HepG2 (cell line): ENCODE data around the gene ABCA13. TPM values are rescaled to one million over a fixed set of nuclear protein-coding genes. Genes with fewer than 3 reads are reported as not detected.

Experiments used
- ATAC-seq: fragments of 200-7000 bp; cut with Tn5 transposase; 3 replicates; pipeline ENCODE4 v1.9.1; 2020; ENCODE audit warnings: mild to moderate bottlenecking, moderate library complexity
- BruUV-seq: library from RNA; stranded (reverse); fragments of 400-500 nt; replicated peaks from 2 replicates; lab custom pipeline; 2021; lab: Mats Ljungman, UMichigan
- CTCF ChIA-PET: fragments of 300-600 bp; formaldehyde crosslinking; extraction: SDS; loops from one replicate; lab custom pipeline; 2021; ENCODE audit warnings: low total read pairs, inconsistent platforms, low intra/inter-chr PET ratio; lab: Yijun Ruan, JAX
- POLR2A ChIA-PET: fragments of 350-600 bp; sonication (Branson Sonifier 250); formaldehyde crosslinking; loops from one replicate; lab custom pipeline; 2020; ENCODE audit warnings: antibody characterized with exemption, inconsistent platforms; lab: Yijun Ruan, JAX
- DNase-seq: peaks from one replicate; pipeline ENCODE4 v3.0.0-alpha.2; 2015; ENCODE audit warnings: low spot score
- FAIRE-seq: peaks from 3 replicates; lab custom pipeline; 2011; peaks lifted over from hg19 to GRCh38; lab: Jason Lieb, UNC
- H2AFZ ChIP-seq: one replicate; pipeline ENCODE4 v1.6.1; 2011; ENCODE audit warnings: low read length, inconsistent platforms
- H3K27ac ChIP-seq: fragments of 300-600 bp; 3 replicates; pipeline ENCODE4 v1.8.0; 2011; ENCODE audit warnings: mixed run types, mild to moderate bottlenecking, mixed read lengths, low read length, inconsistent platforms; ENCODE audit not compliant: insufficient read depth; ENCODE audit errors: extremely low read length
- H3K27me3 ChIP-seq, 2 experiments: fragments of 200-600 bp in 1 of 2; 2 replicates in 1 of 2; 3 replicates in 1 of 2; pipeline versions ENCODE4 v1.6.0 to v1.8.0; 2011; ENCODE audit warnings: low read length in 2 of 2, mild to moderate bottlenecking in 2 of 2, moderate library complexity in 2 of 2, inconsistent platforms in 1 of 2; ENCODE audit not compliant: insufficient read depth in 2 of 2, control insufficient read depth in 1 of 2
- H3K36me3 ChIP-seq, 2 experiments: fragments of 200-600 bp in 1 of 2; replicated peaks in 1 of 2; 2 replicates in 1 of 2; 3 replicates in 1 of 2; pipeline versions ENCODE4 v1.5.1 to v1.8.0; 2011; ENCODE audit warnings: low read length in 2 of 2, inconsistent platforms in 1 of 2; ENCODE audit not compliant: insufficient read depth in 2 of 2, control insufficient read depth in 1 of 2
- H3K4me1 ChIP-seq: 2 replicates; pipeline ENCODE4 v1.5.1; 2012; ENCODE audit warnings: low read length, inconsistent platforms; ENCODE audit not compliant: insufficient read depth
- H3K4me2 ChIP-seq: 2 replicates; pipeline ENCODE4 v1.6.0; 2011; ENCODE audit warnings: low read depth, low read length, inconsistent platforms
- H3K4me3 ChIP-seq, 3 experiments: fragments of 200-600 bp in 1 of 3; sonication (generic), shearing (Covaris generic) in 1 of 3; replicated peaks in 1 of 3; 2 replicates each; pipeline ENCODE4 v1.5.1; 2011 to 2016; ENCODE audit warnings: low read length in 3 of 3, inconsistent platforms in 2 of 3, low read depth in 2 of 3, mild to moderate bottlenecking in 2 of 3, control low read depth in 1 of 3, mixed read lengths in 1 of 3; ENCODE audit not compliant: insufficient read depth in 1 of 3
- H3K79me2 ChIP-seq: one replicate; pipeline ENCODE4 v1.6.1; 2011; ENCODE audit warnings: low read length, inconsistent platforms; ENCODE audit not compliant: insufficient read depth
- H3K9ac ChIP-seq: 2 replicates; pipeline ENCODE4 v1.6.0; 2011; ENCODE audit warnings: mild to moderate bottlenecking, low read depth, low read length, inconsistent platforms; ENCODE audit not compliant: insufficient read depth
- H3K9me3 ChIP-seq: 2 replicates; pipeline ENCODE4 v1.5.1; 2012; ENCODE audit warnings: mild to moderate bottlenecking, low read length
- H4K20me1 ChIP-seq: 2 replicates; pipeline ENCODE4 v1.6.0; 2011; ENCODE audit warnings: inconsistent platforms, mild to moderate bottlenecking, low read length, moderate library complexity; ENCODE audit not compliant: insufficient read depth
- CHCHD3 ChIP-seq: sonication (generic); formaldehyde crosslinking; IDR thresholded peaks from 2 replicates; pipeline ENCODE4 v1.8.0; 2022; ENCODE audit warnings: mild to moderate bottlenecking, missing genetic modification reagents, moderate library complexity
- CHD4 ChIP-seq: fragments of 200-600 bp; sonication (generic); IDR thresholded peaks from 2 replicates; pipeline ENCODE4 v1.7.0; 2017; ENCODE audit warnings: mild to moderate bottlenecking, low read length, borderline replicate concordance
- CREB3 ChIP-seq: sonication (generic); formaldehyde crosslinking; IDR thresholded peaks from 2 replicates; pipeline ENCODE4 v1.5.0; 2020; ENCODE audit warnings: missing genetic modification reagents
- FOSL2 ChIP-seq: sonication (generic); formaldehyde crosslinking; IDR thresholded peaks from 2 replicates; pipeline ENCODE4 v1.4.0; 2020; ENCODE audit warnings: missing genetic modification reagents
- MED8 ChIP-seq: sonication (generic); formaldehyde crosslinking; IDR thresholded peaks from 2 replicates; pipeline ENCODE4 v1.8.1; 2023; ENCODE audit warnings: mild to moderate bottlenecking, missing genetic modification reagents; ENCODE audit not compliant: insufficient replicate concordance
- NCOA5 ChIP-seq: sonication (generic); formaldehyde crosslinking; IDR thresholded peaks from 2 replicates; pipeline ENCODE4 v1.4.0; 2020; ENCODE audit warnings: missing genetic modification reagents
- SMC3 ChIP-seq: IDR thresholded peaks from 2 replicates; pipeline ENCODE4 v1.6.1; 2011; ENCODE audit warnings: low read length, improper control_type of control experiment
- TEF ChIP-seq: sonication (generic); formaldehyde crosslinking; IDR thresholded peaks from 2 replicates; pipeline ENCODE4 v1.5.0; 2020; ENCODE audit warnings: missing genetic modification reagents
- USF2 ChIP-seq, 2 experiments: sonication (generic) in 1 of 2; formaldehyde crosslinking in 1 of 2; IDR thresholded peaks; 2 replicates each; pipeline versions ENCODE4 v1.5.1 to v1.6.1; 2011 to 2020; ENCODE audit warnings: borderline replicate concordance in 1 of 2, low read depth in 1 of 2, low read length in 1 of 2, mild to moderate bottlenecking in 1 of 2, missing genetic modification reagents in 1 of 2, moderate library complexity in 1 of 2
- ZBTB40 ChIP-seq, 2 experiments: fragments of 450-650 bp in 1 of 2; sonication (generic) in 1 of 2; formaldehyde crosslinking in 1 of 2; IDR thresholded peaks; 2 replicates each; pipeline versions ENCODE4 v1.6.1 to v1.8.0; 2016 to 2022; ENCODE audit warnings: antibody characterized with exemption in 1 of 2, mild to moderate bottlenecking in 1 of 2, missing genetic modification reagents in 1 of 2
- ZNF101 ChIP-seq: sonication (generic); formaldehyde crosslinking; IDR thresholded peaks from 2 replicates; pipeline ENCODE4 v1.4.0; 2020; ENCODE audit warnings: mild to moderate bottlenecking, low read depth, missing genetic modification reagents, borderline replicate concordance
- WGBS: methylation state at CpG from one replicate; pipeline ENCODE4 v1.1.6; 2017; ENCODE audit warnings: low lambda C conversion rate; 5-methylcytosine and 5-hydroxymethylcytosine counted together
- in situ Hi-C: cut with HindIII; loops from 2 replicates; pipeline ENCODE4 v1.10.0; 2017; ENCODE audit warnings: low pct_unique_long_range_greater_than_20kb; ENCODE audit not compliant: extremely low pct_ligation_motif_present
- intact Hi-C: fragments of 100-400 bp; cut with micrococcal nuclease; formaldehyde crosslinking; loops from one replicate; pipeline ENCODE4 v1.10.0; 2022; ENCODE audit not compliant: unreplicated experiment
- polyA plus RNA-seq, 8 experiments: library from polyadenylated mRNA; depleted of rRNA in 3 of 8; stranded (reverse) in 7 of 8; unstranded in 1 of 8; fragments of >200 nt; fragmentation: Illumina TruSeq in 4 of 8; extraction: Trizol in 4 of 8; gene quantifications; 2 replicates each; pipeline versions ENCODE4 v1.2.1 to v1.2.3, GENCODE V29; 2011 to 2016; ENCODE audit warnings: low read depth in 4 of 8, missing spikeins in 1 of 8, mixed read lengths in 1 of 8; ENCODE audit not compliant: insufficient read depth in 1 of 8
- total RNA-seq, 5 experiments: library from RNA; depleted of rRNA; stranded (reverse); fragments of >200 nt; fragmentation: Illumina TruSeq; extraction: Trizol; gene quantifications; 2 replicates each; pipeline ENCODE4 v1.2.3, GENCODE V29; 2016; ENCODE audit warnings: low read depth in 1 of 5

The ABCA13 gene
- total and polyA plus RNA-seq, 2 of the 13 experiments (the other 11 are each of a cell fraction or from before 2014, with no cell fraction given): 0.03 TPM; not detected in 1

GRCh38 chr7:48617993-48618392, 446.7 kb downstream of the ABCA13 start:
- 45% methylated on average over 3 of the region's 3 CpGs for WGBS
- intact Hi-C loops (no loop called here), in situ Hi-C loops (no loop called here)
- H3K4me2 ChIP-seq: no peak overlapping the region
- no peaks in the 10 kb centered on the region for H3K4me1 ChIP-seq
- no peaks in the 10 kb centered on the region for H3K27me3 ChIP-seq
- no peak for FAIRE-seq
- BruUV-seq: no TSS peak
- no peak for DNase-seq
- ChIA-PET POLR2A (no interaction called here), CTCF (no interaction called here)
- no peaks in the 10 kb centered on the region for H3K9me3 ChIP-seq
- no peak overlapping the region for H2AFZ ChIP-seq
- no peak overlapping the region for H3K27ac ChIP-seq
- H3K9ac ChIP-seq: no peak overlapping the region
- ATAC-seq: no peak; the same call in 2 of the 3 replicates
- no peaks in the 10 kb centered on the region for H3K79me2 ChIP-seq
- H3K36me3 ChIP-seq: no peaks in the 10 kb centered on the region
- H4K20me1 ChIP-seq: no peaks in the 10 kb centered on the region
- H3K4me3 ChIP-seq: no peak overlapping the region
- no peak for TF ChIP-seq ZNF101 (CRISPR knock-in tag)
- no peak for TF ChIP-seq USF2 (IDR thresholded peaks at IDR 0.05; ENCODE audit: low read depth, low read length)
- no peak for TF ChIP-seq USF2 (CRISPR knock-in tag; IDR thresholded peaks at IDR 0.05; ENCODE audit: borderline replicate concordance)
- TF ChIP-seq SMC3: no peak
- no peak for TF ChIP-seq FOSL2 (CRISPR knock-in tag)
- no peak for TF ChIP-seq NCOA5 (CRISPR knock-in tag)
- no peak for TF ChIP-seq CREB3 (CRISPR knock-in tag)
- TF ChIP-seq TEF (CRISPR knock-in tag): no peak
- no peak for TF ChIP-seq CHD4
- no peak for TF ChIP-seq ZBTB40 (IDR thresholded peaks at IDR 0.05)
- no peak for TF ChIP-seq ZBTB40 (CRISPR knock-in tag; IDR thresholded peaks at IDR 0.05)
- no peak for TF ChIP-seq MED8
- no peak for TF ChIP-seq CHCHD3 (CRISPR knock-in tag)
